Tibial artery (tissue), 4 donors: ENCODE results near the gene NUS1.
"Not testable (repeated sequence)": the region's sequence is repeated elsewhere in the genome, so short reads cannot be mapped to it uniquely, and the experiment has no call there.

Source experiments
- DNase-seq, 2 donors: peaks; one replicate each; pipeline ENCODE4 v3.0.0-alpha.2; 2019
- H3K27ac ChIP-seq, 2 donors: fragments of 200-600 bp; sonication (generic) in 1 of 2; 1 replicate in 1 of 2; 2 replicates in 1 of 2; pipeline ENCODE4 v1.5.1; 2018 to 2019; ENCODE audit warnings: mild to moderate bottlenecking in 1 of 2
- H3K27me3 ChIP-seq, 2 donors: fragments of 200-600 bp; sonication (generic) in 1 of 2; one replicate each; pipeline versions ENCODE4 v1.5.1 to v1.6.0; 2016 to 2019
- H3K36me3 ChIP-seq, 3 donors: fragments of 200-600 bp; sonication (generic) in 2 of 3; one replicate each; pipeline ENCODE4 v1.5.1; 2016 to 2019; ENCODE audit warnings: mild to moderate bottlenecking in 2 of 3
- H3K4me1 ChIP-seq, 4 donors: fragments of 200-600 bp; sonication (generic) in 2 of 4; 1 replicate in 3 of 4; 2 replicates in 1 of 4; pipeline ENCODE4 v1.5.1; 2016 to 2019
- H3K4me3 ChIP-seq, 2 donors: fragments of 200-600 bp; sonication (generic) in 1 of 2; 1 replicate in 1 of 2; 2 replicates in 1 of 2; pipeline ENCODE4 v1.5.1; 2018 to 2019; ENCODE audit warnings: mild to moderate bottlenecking in 2 of 2
- H3K9me3 ChIP-seq, 3 donors: fragments of 200-600 bp; sonication (generic) in 1 of 3; one replicate each; pipeline ENCODE4 v1.5.1; 2016 to 2019
- CTCF ChIP-seq, 2 experiments: fragments of 200-600 bp in 1 of 2; fragments of 450-650 bp in 1 of 2; IDR thresholded peaks; one replicate each; pipeline ENCODE4 v1.5.1; 2017 to 2019; ENCODE audit warnings: antibody characterized with exemption in 2 of 2, mild to moderate bottlenecking in 1 of 2, moderate library complexity in 1 of 2
- intact Hi-C: fragments of 100-400 bp; cut with DNase I; formaldehyde crosslinking; loops from one replicate; pipeline ENCODE4 v1.15.0; 2023; ENCODE audit warnings: low total_unique reads

Gene NUS1

GRCh38 chr6:117674991-117675657 lies at the start of gene NUS1:
NUS1 (plus strand) TSS chr6:117675469; CDS start chr6:117675671, 202 bp downstream.
- TF ChIP-seq CTCF (IDR thresholded peaks at IDR 0.05), result peak; percentile 61 to 74
- H3K27me3 ChIP-seq, result no peaks in the 10 kb centered on the region
- intact Hi-C loops, result no loop called here
- peak; percentile 98 for DNase-seq
- peak within 1 kb of the TSS; percentile 77 to 82 for H3K27ac ChIP-seq
- H3K9me3 ChIP-seq, result no peaks in the 10 kb centered on the region
- H3K4me3 ChIP-seq, result peak within 1 kb of the TSS; percentile 71 to 86
- H3K36me3 ChIP-seq, result no peaks in the 10 kb centered on the region
- H3K4me1 ChIP-seq, result peaks cover 0 to 43% (median 26%) of the 10 kb centered on the region in 4 donors

GRCh38 chr6:117627533-117627932 lies 47.7 kb upstream of the NUS1 start:
- TF ChIP-seq CTCF (IDR thresholded peaks at IDR 0.05), result no peak
- Histone ChIP-seq H3K4me1 (no peaks in the 10 kb centered on the region), H3K4me3 (no peak overlapping the region), H3K27me3 (no peaks in the 10 kb centered on the region), H3K9me3 (no peaks in the 10 kb centered on the region), H3K36me3 (no peaks in the 10 kb centered on the region), H3K27ac (no peak overlapping the region)
- no peak for DNase-seq
- intact Hi-C loops, result no loop called here

GRCh38 chr6:117629119-117629660 lies 46.1 kb upstream of the NUS1 start:
- intact Hi-C loops, result no loop called here
- no peak for DNase-seq

GRCh38 chr6:117637770-117638169 lies 37.5 kb upstream of the NUS1 start:
- H3K27ac ChIP-seq, result no peak overlapping the region
- H3K36me3 ChIP-seq, result no peaks in the 10 kb centered on the region
- H3K27me3 ChIP-seq, result no peaks in the 10 kb centered on the region
- no peak for TF ChIP-seq CTCF (IDR thresholded peaks at IDR 0.05)
- peaks cover 0 to 3% (median 0%) of the 10 kb centered on the region in 3 donors for H3K9me3 ChIP-seq
- intact Hi-C loops, result no loop called here
- H3K4me1 ChIP-seq, result no peaks in the 10 kb centered on the region
- DNase-seq, result no peak
- no peak overlapping the region for H3K4me3 ChIP-seq

More at GRCh38 chr6:117629119-117629660, 46.1 kb upstream of the NUS1 start:
- Histone ChIP-seq H3K27ac (no peak overlapping the region), H3K27me3 (no peaks in the 10 kb centered on the region), H3K4me3 (no peak overlapping the region), H3K36me3 (no peaks in the 10 kb centered on the region), H3K9me3 (no peaks in the 10 kb centered on the region), H3K4me1 (no peaks in the 10 kb centered on the region)
- TF ChIP-seq CTCF (IDR thresholded peaks at IDR 0.05), result no peak

GRCh38 chr6:117642976-117643375 lies 32.3 kb upstream of the NUS1 start:
- H3K36me3 ChIP-seq, result no peaks in the 10 kb centered on the region
- no peaks in the 10 kb centered on the region for H3K27me3 ChIP-seq
- no peak for DNase-seq
- no peak for TF ChIP-seq CTCF (IDR thresholded peaks at IDR 0.05)
- no peaks in the 10 kb centered on the region for H3K4me1 ChIP-seq
- H3K27ac ChIP-seq, result no peak overlapping the region
- no peak overlapping the region for H3K4me3 ChIP-seq
- H3K9me3 ChIP-seq, result peaks cover 0 to 3% (median 0%) of the 10 kb centered on the region in 3 donors
- intact Hi-C loops, result no loop called here

- H3K4me1 ChIP-seq, H3K36me3 ChIP-seq, H3K9me3 ChIP-seq, DNase-seq, H3K4me3 ChIP-seq, H3K27me3 ChIP-seq, H3K27ac ChIP-seq, intact Hi-C loops: not testable (repeated sequence)
These were observed 23.3 kb upstream of the NUS1 start for GRCh38 chr6:117651984-117652383.
